PFSK-1 (cell line): ENCODE data around the gene TMEM198.

ENCODE experiments used
- POLR2AphosphoS5 ChIP-seq: IDR thresholded peaks from 2 replicates; pipeline ENCODE4 v1.6.1; 2012; ENCODE audit warnings: low read depth, mild to moderate bottlenecking, control low read depth, low read length, moderate library complexity
- TAF1 ChIP-seq: IDR thresholded peaks from 2 replicates; pipeline ENCODE4 v1.6.1; 2012; ENCODE audit warnings: low read length, control low read depth, borderline replicate concordance; ENCODE audit not compliant: insufficient read depth

GRCh38 chr2:219496247-219496824 is 47.5 kb upstream of the TMEM198 start:
- no peak for TF ChIP-seq POLR2AphosphoS5
- TF ChIP-seq TAF1 = no peak
